K562 (cell line): Measurements from ENCODE around the gene PNP. TPM values are rescaled to one million over a fixed set of nuclear protein-coding genes. Genes with fewer than 3 reads are reported as not detected.
A peak's percentile ranks its signal among the peaks of the same experiment; 100 is the strongest.

ENCODE experiments used
- BACH1 ChIP-seq: fragments of 200-800 bp; sonication (Bioruptor generic); IDR thresholded peaks from 2 replicates; pipeline ENCODE4 v1.6.1; 2016; ENCODE audit warnings: missing genetic modification characterization, missing compliant biosample characterization
- ESRRA ChIP-seq: fragments of 450-650 bp; IDR thresholded peaks from 2 replicates; pipeline ENCODE4 v1.6.1; 2014; ENCODE audit warnings: low read depth, mild to moderate bottlenecking, moderate library complexity, borderline replicate concordance
- FOXO4 ChIP-seq: fragments of 450-650 bp; formaldehyde crosslinking; IDR thresholded peaks from 2 replicates; pipeline ENCODE4 v1.4.0; 2020; ENCODE audit warnings: mild to moderate bottlenecking, moderate library complexity
- MLX ChIP-seq, 2 experiments: fragments of 450-650 bp in 1 of 2; sonication (generic) in 1 of 2; formaldehyde crosslinking; conservative IDR thresholded peaks; 2 replicates each; pipeline versions ENCODE4 v1.4.0 to v1.8.1; 2020 to 2022; ENCODE audit warnings: mild to moderate bottlenecking in 1 of 2, missing genetic modification reagents in 1 of 2
- SIRT6 ChIP-seq: IDR thresholded peaks from one replicate; pipeline ENCODE4 v1.6.1; 2012; ENCODE audit warnings: low read depth, mild to moderate bottlenecking, control low read depth, inconsistent platforms, low read length, moderate library complexity
- TAF7 ChIP-seq: fragments of 450-650 bp; IDR thresholded peaks from 2 replicates; pipeline ENCODE4 v1.6.1; 2016; ENCODE audit warnings: missing genetic modification characterization, missing compliant biosample characterization
- polyA plus RNA-seq, 8 experiments: library from polyadenylated mRNA; depleted of rRNA in 4 of 8; stranded (reverse) in 5 of 8; unstranded in 3 of 8; fragments of >200 nt; fragmentation: Nextera tagmentation in 2 of 8; fragmentation: Illumina TruSeq in 1 of 8; extraction: Ambion mirVana in 2 of 8; extraction: Trizol in 1 of 8; gene quantifications; 2 replicates each; pipeline versions ENCODE4 v1.2.1 to v1.2.3, GENCODE V29; 2011 to 2014; ENCODE audit warnings: inconsistent platforms in 1 of 8, missing spikeins in 1 of 8
- total RNA-seq, 7 experiments: library from RNA; depleted of rRNA in 6 of 7; stranded (reverse); fragments of >200 nt in 6 of 7; fragmentation: Illumina TruSeq in 2 of 7; extraction: Trizol in 2 of 7; gene quantifications; 2 replicates each; pipeline versions ENCODE4 v1.2.1 to v1.2.3, GENCODE V29; 2011 to 2021; ENCODE audit warnings: low replicate concordance in 1 of 7
- TF ChIP-seq, protein P1 (sequence below): fragments of 450-650 bp; IDR thresholded peaks from 2 replicates; pipeline ENCODE4 v1.6.1; 2016; ENCODE audit warnings: mild to moderate bottlenecking, moderate library complexity
- TF ChIP-seq, protein P2 (sequence below): fragments of 200-400 bp; formaldehyde crosslinking; IDR thresholded peaks from 2 replicates; pipeline ENCODE4 v1.6.1; 2017; ENCODE audit warnings: mild to moderate bottlenecking, low read depth, low read length, moderate library complexity

The PNP gene
- total and polyA plus RNA-seq, 9 of the 15 experiments (the other 6 are each of a cell fraction or from before 2014, with no cell fraction given), result 92.5 to 288 (median 137) TPM

DNA sequence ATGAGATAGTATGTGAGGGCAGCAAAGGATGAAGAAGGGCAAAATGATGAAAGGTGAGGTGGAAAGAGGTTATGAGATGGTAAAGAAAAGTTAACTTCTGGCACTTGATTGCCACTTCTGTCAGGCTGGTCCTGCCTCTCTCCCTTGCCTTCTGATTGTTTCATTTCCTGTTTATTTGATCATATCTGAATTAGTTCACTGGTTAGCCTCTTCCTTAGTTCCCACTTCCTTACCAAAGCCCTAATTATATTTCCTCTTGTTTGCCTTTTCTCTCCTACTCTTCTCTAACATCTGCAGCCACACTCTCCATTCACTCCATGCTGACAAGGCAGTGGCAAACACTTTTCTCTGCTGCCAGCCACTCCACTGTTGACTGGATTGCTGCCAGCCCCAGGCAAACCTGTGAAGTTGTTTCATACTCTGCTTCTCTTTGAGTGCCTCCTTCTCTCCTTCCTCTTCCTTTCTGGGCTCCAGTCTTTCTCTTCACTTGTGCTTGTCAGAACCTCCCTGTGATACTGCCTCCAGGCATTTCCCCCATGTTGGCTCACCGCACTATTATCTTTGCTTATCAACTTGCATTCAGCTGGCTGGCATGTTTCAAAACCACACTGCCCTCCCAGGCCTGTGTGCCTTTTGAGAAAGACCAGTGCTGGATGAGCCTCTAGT lies 8.1 kb downstream of the PNP start (continued):
- TF ChIP-seq, protein P1, sequence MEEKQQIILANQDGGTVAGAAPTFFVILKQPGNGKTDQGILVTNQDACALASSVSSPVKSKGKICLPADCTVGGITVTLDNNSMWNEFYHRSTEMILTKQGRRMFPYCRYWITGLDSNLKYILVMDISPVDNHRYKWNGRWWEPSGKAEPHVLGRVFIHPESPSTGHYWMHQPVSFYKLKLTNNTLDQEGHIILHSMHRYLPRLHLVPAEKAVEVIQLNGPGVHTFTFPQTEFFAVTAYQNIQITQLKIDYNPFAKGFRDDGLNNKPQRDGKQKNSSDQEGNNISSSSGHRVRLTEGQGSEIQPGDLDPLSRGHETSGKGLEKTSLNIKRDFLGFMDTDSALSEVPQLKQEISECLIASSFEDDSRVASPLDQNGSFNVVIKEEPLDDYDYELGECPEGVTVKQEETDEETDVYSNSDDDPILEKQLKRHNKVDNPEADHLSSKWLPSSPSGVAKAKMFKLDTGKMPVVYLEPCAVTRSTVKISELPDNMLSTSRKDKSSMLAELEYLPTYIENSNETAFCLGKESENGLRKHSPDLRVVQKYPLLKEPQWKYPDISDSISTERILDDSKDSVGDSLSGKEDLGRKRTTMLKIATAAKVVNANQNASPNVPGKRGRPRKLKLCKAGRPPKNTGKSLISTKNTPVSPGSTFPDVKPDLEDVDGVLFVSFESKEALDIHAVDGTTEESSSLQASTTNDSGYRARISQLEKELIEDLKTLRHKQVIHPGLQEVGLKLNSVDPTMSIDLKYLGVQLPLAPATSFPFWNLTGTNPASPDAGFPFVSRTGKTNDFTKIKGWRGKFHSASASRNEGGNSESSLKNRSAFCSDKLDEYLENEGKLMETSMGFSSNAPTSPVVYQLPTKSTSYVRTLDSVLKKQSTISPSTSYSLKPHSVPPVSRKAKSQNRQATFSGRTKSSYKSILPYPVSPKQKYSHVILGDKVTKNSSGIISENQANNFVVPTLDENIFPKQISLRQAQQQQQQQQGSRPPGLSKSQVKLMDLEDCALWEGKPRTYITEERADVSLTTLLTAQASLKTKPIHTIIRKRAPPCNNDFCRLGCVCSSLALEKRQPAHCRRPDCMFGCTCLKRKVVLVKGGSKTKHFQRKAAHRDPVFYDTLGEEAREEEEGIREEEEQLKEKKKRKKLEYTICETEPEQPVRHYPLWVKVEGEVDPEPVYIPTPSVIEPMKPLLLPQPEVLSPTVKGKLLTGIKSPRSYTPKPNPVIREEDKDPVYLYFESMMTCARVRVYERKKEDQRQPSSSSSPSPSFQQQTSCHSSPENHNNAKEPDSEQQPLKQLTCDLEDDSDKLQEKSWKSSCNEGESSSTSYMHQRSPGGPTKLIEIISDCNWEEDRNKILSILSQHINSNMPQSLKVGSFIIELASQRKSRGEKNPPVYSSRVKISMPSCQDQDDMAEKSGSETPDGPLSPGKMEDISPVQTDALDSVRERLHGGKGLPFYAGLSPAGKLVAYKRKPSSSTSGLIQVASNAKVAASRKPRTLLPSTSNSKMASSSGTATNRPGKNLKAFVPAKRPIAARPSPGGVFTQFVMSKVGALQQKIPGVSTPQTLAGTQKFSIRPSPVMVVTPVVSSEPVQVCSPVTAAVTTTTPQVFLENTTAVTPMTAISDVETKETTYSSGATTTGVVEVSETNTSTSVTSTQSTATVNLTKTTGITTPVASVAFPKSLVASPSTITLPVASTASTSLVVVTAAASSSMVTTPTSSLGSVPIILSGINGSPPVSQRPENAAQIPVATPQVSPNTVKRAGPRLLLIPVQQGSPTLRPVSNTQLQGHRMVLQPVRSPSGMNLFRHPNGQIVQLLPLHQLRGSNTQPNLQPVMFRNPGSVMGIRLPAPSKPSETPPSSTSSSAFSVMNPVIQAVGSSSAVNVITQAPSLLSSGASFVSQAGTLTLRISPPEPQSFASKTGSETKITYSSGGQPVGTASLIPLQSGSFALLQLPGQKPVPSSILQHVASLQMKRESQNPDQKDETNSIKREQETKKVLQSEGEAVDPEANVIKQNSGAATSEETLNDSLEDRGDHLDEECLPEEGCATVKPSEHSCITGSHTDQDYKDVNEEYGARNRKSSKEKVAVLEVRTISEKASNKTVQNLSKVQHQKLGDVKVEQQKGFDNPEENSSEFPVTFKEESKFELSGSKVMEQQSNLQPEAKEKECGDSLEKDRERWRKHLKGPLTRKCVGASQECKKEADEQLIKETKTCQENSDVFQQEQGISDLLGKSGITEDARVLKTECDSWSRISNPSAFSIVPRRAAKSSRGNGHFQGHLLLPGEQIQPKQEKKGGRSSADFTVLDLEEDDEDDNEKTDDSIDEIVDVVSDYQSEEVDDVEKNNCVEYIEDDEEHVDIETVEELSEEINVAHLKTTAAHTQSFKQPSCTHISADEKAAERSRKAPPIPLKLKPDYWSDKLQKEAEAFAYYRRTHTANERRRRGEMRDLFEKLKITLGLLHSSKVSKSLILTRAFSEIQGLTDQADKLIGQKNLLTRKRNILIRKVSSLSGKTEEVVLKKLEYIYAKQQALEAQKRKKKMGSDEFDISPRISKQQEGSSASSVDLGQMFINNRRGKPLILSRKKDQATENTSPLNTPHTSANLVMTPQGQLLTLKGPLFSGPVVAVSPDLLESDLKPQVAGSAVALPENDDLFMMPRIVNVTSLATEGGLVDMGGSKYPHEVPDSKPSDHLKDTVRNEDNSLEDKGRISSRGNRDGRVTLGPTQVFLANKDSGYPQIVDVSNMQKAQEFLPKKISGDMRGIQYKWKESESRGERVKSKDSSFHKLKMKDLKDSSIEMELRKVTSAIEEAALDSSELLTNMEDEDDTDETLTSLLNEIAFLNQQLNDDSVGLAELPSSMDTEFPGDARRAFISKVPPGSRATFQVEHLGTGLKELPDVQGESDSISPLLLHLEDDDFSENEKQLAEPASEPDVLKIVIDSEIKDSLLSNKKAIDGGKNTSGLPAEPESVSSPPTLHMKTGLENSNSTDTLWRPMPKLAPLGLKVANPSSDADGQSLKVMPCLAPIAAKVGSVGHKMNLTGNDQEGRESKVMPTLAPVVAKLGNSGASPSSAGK, result no peak
- TF ChIP-seq TAF7 (tag) (no peak), BACH1 (tag) (no peak), SIRT6 (no peak), FOXO4 (CRISPR knock-in tag) (no peak), MLX (CRISPR knock-in tag; conservative IDR thresholded peaks at IDR 0.05) (no peak), ESRRA (peak; percentile 68; the same call in 1 of the 2 replicates)
- TF ChIP-seq, protein P2, sequence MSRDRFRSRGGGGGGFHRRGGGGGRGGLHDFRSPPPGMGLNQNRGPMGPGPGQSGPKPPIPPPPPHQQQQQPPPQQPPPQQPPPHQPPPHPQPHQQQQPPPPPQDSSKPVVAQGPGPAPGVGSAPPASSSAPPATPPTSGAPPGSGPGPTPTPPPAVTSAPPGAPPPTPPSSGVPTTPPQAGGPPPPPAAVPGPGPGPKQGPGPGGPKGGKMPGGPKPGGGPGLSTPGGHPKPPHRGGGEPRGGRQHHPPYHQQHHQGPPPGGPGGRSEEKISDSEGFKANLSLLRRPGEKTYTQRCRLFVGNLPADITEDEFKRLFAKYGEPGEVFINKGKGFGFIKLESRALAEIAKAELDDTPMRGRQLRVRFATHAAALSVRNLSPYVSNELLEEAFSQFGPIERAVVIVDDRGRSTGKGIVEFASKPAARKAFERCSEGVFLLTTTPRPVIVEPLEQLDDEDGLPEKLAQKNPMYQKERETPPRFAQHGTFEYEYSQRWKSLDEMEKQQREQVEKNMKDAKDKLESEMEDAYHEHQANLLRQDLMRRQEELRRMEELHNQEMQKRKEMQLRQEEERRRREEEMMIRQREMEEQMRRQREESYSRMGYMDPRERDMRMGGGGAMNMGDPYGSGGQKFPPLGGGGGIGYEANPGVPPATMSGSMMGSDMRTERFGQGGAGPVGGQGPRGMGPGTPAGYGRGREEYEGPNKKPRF, result no peak
